ENCODE data around the gene TGFBR1. TPM values are rescaled to one million over a fixed set of nuclear protein-coding genes. Genes with fewer than 3 reads are reported as not detected.

The TGFBR1 gene
- total RNA-seq, 3 donors from 2014 or later = 23.7 to 71.6 (median 24.7) TPM

- ATAC-seq (peak; percentile 75), DNase-seq (peak; percentile 30 to 70 (median 43))
- Histone ChIP-seq H3K36me3 (ENCODE audit: low read depth) (no peaks in the 10 kb centered on the region), H3K4me3 (no peak overlapping the region), H3K9me3 (no peaks in the 10 kb centered on the region), H3K4me1 (ENCODE audit: low read depth) (no peaks in the 10 kb centered on the region)
- intact Hi-C loops (cut with DNase I, micrococcal nuclease) = no loop called here
- TF ChIP-seq CTCF (IDR thresholded peaks at IDR 0.05) = no peak
Measured at GRCh38 chr9:99076483-99077171, 28.3 kb upstream of the TGFBR1 start.

GRCh38 chr9:99078717-99079116 is 26.2 kb upstream of the TGFBR1 start:
- no peaks in the 10 kb centered on the region for H3K4me1 ChIP-seq (ENCODE audit: low read depth)
- ATAC-seq (no peak), DNase-seq (no peak)
- H3K4me3 ChIP-seq = no peak overlapping the region
- TF ChIP-seq CTCF (IDR thresholded peaks at IDR 0.05) = no peak
- intact Hi-C loops (cut with DNase I, micrococcal nuclease) = no loop called here
- no peaks in the 10 kb centered on the region for H3K9me3 ChIP-seq
- H3K36me3 ChIP-seq (ENCODE audit: low read depth) = no peaks in the 10 kb centered on the region

- intact Hi-C loops (cut with DNase I, micrococcal nuclease) = no loop called here
- DNase-seq (no peak), ATAC-seq (no peak)
- no peaks in the 10 kb centered on the region for H3K36me3 ChIP-seq (ENCODE audit: low read depth)
- no peak for TF ChIP-seq CTCF (IDR thresholded peaks at IDR 0.05)
- no peaks in the 10 kb centered on the region for H3K4me1 ChIP-seq (ENCODE audit: low read depth)
- H3K9me3 ChIP-seq = no peaks in the 10 kb centered on the region
- no peak overlapping the region for H3K4me3 ChIP-seq
Measured at GRCh38 chr9:99079542-99079941, 25.4 kb upstream of the TGFBR1 start.

GRCh38 chr9:99083051-99083450 is 21.9 kb upstream of the TGFBR1 start:
- intact Hi-C loops (cut with DNase I, micrococcal nuclease) = no loop called here
- no peak for ATAC-seq
- TF ChIP-seq CTCF (IDR thresholded peaks at IDR 0.05) = no peak

GRCh38 chr9:99085949-99086948 is 18.7 kb upstream of the TGFBR1 start:
- H3K36me3 ChIP-seq (ENCODE audit: low read depth) = no peaks in the 10 kb centered on the region
- TF ChIP-seq CTCF (IDR thresholded peaks at IDR 0.05) = no peak
- no peaks in the 10 kb centered on the region for H3K9me3 ChIP-seq
- intact Hi-C loops (cut with DNase I, micrococcal nuclease) = no loop called here
- no peak for DNase-seq
- no peaks in the 10 kb centered on the region for H3K4me1 ChIP-seq (ENCODE audit: low read depth)
- peak; percentile 43 for ATAC-seq
- H3K4me3 ChIP-seq = no peak overlapping the region

More at GRCh38 chr9:99083051-99083450, 21.9 kb upstream of the TGFBR1 start:
- Histone ChIP-seq H3K4me1 (ENCODE audit: low read depth) (no peaks in the 10 kb centered on the region), H3K36me3 (ENCODE audit: low read depth) (no peaks in the 10 kb centered on the region), H3K4me3 (no peak overlapping the region), H3K9me3 (no peaks in the 10 kb centered on the region)
- no peak for DNase-seq
